HG03460 (cell line): ENCODE data around the gene GABRB1.

Experiments
- ATAC-seq: cut with Tn5 transposase; IDR thresholded peaks from one replicate; pipeline ENCODE4 v1.9.1; 2021; ENCODE audit not compliant: unreplicated experiment

The GABRB1 gene

GRCh38 chr4:47207555-47207954, 176.2 kb downstream of the GABRB1 start:
- ATAC-seq = no peak

- no peak for ATAC-seq
Observed at GRCh38 chr4:47209833-47210232, 178.5 kb downstream of the GABRB1 start.

GRCh38 chr4:47210828-47211227, 179.5 kb downstream of the GABRB1 start:
- no peak for ATAC-seq

- ATAC-seq = no peak
Observed at GRCh38 chr4:47213106-47213505, 181.7 kb downstream of the GABRB1 start.

GRCh38 chr4:47213539-47213938, 182.2 kb downstream of the GABRB1 start:
- ATAC-seq = no peak

- ATAC-seq = no peak
Observed at GRCh38 chr4:47213971-47214370, 182.6 kb downstream of the GABRB1 start.

GRCh38 chr4:47215759-47216158, 184.4 kb downstream of the GABRB1 start:
- ATAC-seq = no peak

GRCh38 chr4:47217291-47217690, 185.9 kb downstream of the GABRB1 start:
- ATAC-seq = no peak

- ATAC-seq = no peak
Observed at GRCh38 chr4:47217884-47218283, 186.5 kb downstream of the GABRB1 start.

GRCh38 chr4:47218631-47219030, 187.3 kb downstream of the GABRB1 start:
- ATAC-seq = no peak

GRCh38 chr4:47219586-47219985, 188.2 kb downstream of the GABRB1 start:
- no peak for ATAC-seq

- ATAC-seq = no peak
Observed at GRCh38 chr4:47221721-47222120, 190.4 kb downstream of the GABRB1 start.

- no peak for ATAC-seq
Observed at GRCh38 chr4:47222276-47222675, 190.9 kb downstream of the GABRB1 start.

- no peak for ATAC-seq
Observed at GRCh38 chr4:47224361-47224760, 193.0 kb downstream of the GABRB1 start.

- ATAC-seq = no peak
Observed at GRCh38 chr4:47235721-47236120, 204.4 kb downstream of the GABRB1 start.

- ATAC-seq = no peak
Observed at GRCh38 chr4:47238667-47239066, 207.3 kb downstream of the GABRB1 start.

GRCh38 chr4:47239649-47240048, 208.3 kb downstream of the GABRB1 start:
- ATAC-seq = no peak

- ATAC-seq = no peak
Observed at GRCh38 chr4:47251348-47252135, 220.2 kb downstream of the GABRB1 start.

GRCh38 chr4:47263721-47264120, 232.4 kb downstream of the GABRB1 start:
- ATAC-seq = no peak

- ATAC-seq = no peak
Observed at GRCh38 chr4:47270201-47270888, 239.0 kb downstream of the GABRB1 start.

- ATAC-seq = no peak
Observed at GRCh38 chr4:47271291-47271690, 239.9 kb downstream of the GABRB1 start.

- ATAC-seq = no peak
Observed at GRCh38 chr4:47274901-47275300, 243.5 kb downstream of the GABRB1 start.
